NOMO-1 (cell line): ENCODE results near the gene DHRS1.

ENCODE experiments used
- DNase-seq, 2 experiments: peaks; one replicate each; lab custom pipeline; 2025; ENCODE audit not compliant: unreplicated experiment in 2 of 2; lab: John Stamatoyannopoulos, UW

DHRS1 gene

GRCh38 chr14:24268225-24268624 lies 31.4 kb downstream of the DHRS1 start:
- DNase-seq, result no peak

GRCh38 chr14:24267516-24267915 lies 32.1 kb downstream of the DHRS1 start:
- DNase-seq, result no peak

GRCh38 chr14:24266344-24267244 lies 33.0 kb downstream of the DHRS1 start:
- no peak for DNase-seq

- no peak for DNase-seq
Observed at GRCh38 chr14:24264298-24264697, 35.3 kb downstream of the DHRS1 start.

GRCh38 chr14:24263848-24264247 lies 35.7 kb downstream of the DHRS1 start:
- no peak for DNase-seq

GRCh38 chr14:24262821-24263733 lies 36.5 kb downstream of the DHRS1 start, which contains the start of gene TGM1:
Gene TGM1, minus strand, starts transcription at chr14:24263177. Its CDS starts 825 bp downstream, at chr14:24262352.
- DNase-seq, result no peak

GRCh38 chr14:24261969-24262327 lies 37.6 kb downstream of the DHRS1 start:
- no peak for DNase-seq

GRCh38 chr14:24261256-24261968 lies 38.2 kb downstream of the DHRS1 start:
- no peak for DNase-seq

GRCh38 chr14:24260780-24261157 lies 38.8 kb downstream of the DHRS1 start:
- no peak for DNase-seq

GRCh38 chr14:24260026-24260779 lies 39.4 kb downstream of the DHRS1 start:
- DNase-seq, result no peak

- no peak for DNase-seq
Observed at GRCh38 chr14:24259282-24260025, 40.1 kb downstream of the DHRS1 start.

GRCh38 chr14:24258548-24259265 lies 40.9 kb downstream of the DHRS1 start:
- no peak for DNase-seq

- DNase-seq, result no peak
Observed at GRCh38 chr14:24258119-24258518, 41.5 kb downstream of the DHRS1 start.

- no peak for DNase-seq
Observed at GRCh38 chr14:24256960-24257359, 42.6 kb downstream of the DHRS1 start.

GRCh38 chr14:24255931-24256711 lies 43.5 kb downstream of the DHRS1 start:
- no peak for DNase-seq

- no peak for DNase-seq
Observed at GRCh38 chr14:24255438-24255837, 44.1 kb downstream of the DHRS1 start.

- no peak for DNase-seq
Observed at GRCh38 chr14:24254630-24255392, 44.8 kb downstream of the DHRS1 start.
